ENCODE data around the gene KRT82.

KRT82 gene

GRCh38 chr12:52427083-52427482 is 20.9 kb upstream of the KRT82 start:
- no peak for TF ChIP-seq CTCF (IDR thresholded peaks at IDR 0.05; ENCODE audit: borderline replicate concordance, insufficient read depth, low read depth, low read length)
- H3K4me3 ChIP-seq (ENCODE audit: low read depth, low read length): no peak overlapping the region

- no peak for TF ChIP-seq CTCF (IDR thresholded peaks at IDR 0.05; ENCODE audit: borderline replicate concordance, insufficient read depth, low read depth, low read length)
- H3K4me3 ChIP-seq (ENCODE audit: low read depth, low read length): no peak overlapping the region
Measured at GRCh38 chr12:52426034-52426433, 19.9 kb upstream of the KRT82 start.

- H3K4me3 ChIP-seq (ENCODE audit: low read depth, low read length): no peak overlapping the region
- no peak for TF ChIP-seq CTCF (IDR thresholded peaks at IDR 0.05; ENCODE audit: borderline replicate concordance, insufficient read depth, low read depth, low read length)
Measured at GRCh38 chr12:52425466-52425865, 19.3 kb upstream of the KRT82 start.

- H3K4me3 ChIP-seq (ENCODE audit: low read depth, low read length): no peak overlapping the region
- TF ChIP-seq CTCF (IDR thresholded peaks at IDR 0.05; ENCODE audit: borderline replicate concordance, insufficient read depth, low read depth, low read length): no peak
Measured at GRCh38 chr12:52423661-52424500, 17.7 kb upstream of the KRT82 start.

GRCh38 chr12:52423035-52423434 is 16.9 kb upstream of the KRT82 start:
- no peak overlapping the region for H3K4me3 ChIP-seq (ENCODE audit: low read depth, low read length)
- no peak for TF ChIP-seq CTCF (IDR thresholded peaks at IDR 0.05; ENCODE audit: borderline replicate concordance, insufficient read depth, low read depth, low read length)

GRCh38 chr12:52419656-52420055 is 13.5 kb upstream of the KRT82 start:
- no peak overlapping the region for H3K4me3 ChIP-seq (ENCODE audit: low read depth, low read length)
- no peak for TF ChIP-seq CTCF (IDR thresholded peaks at IDR 0.05; ENCODE audit: borderline replicate concordance, insufficient read depth, low read depth, low read length)

- no peak overlapping the region for H3K4me3 ChIP-seq (ENCODE audit: low read depth, low read length)
- TF ChIP-seq CTCF (IDR thresholded peaks at IDR 0.05; ENCODE audit: borderline replicate concordance, insufficient read depth, low read depth, low read length): no peak
Measured at GRCh38 chr12:52418576-52419110, 12.5 kb upstream of the KRT82 start.
